Left lung (tissue), 10 donors: ENCODE data around the gene COLGALT1. TPM values are rescaled to one million over a fixed set of nuclear protein-coding genes. Genes with fewer than 3 reads are reported as not detected.
A peak's percentile ranks its signal among the peaks of the same experiment; 100 is the strongest.

Experiments
- ATAC-seq: fragments of 200-7000 bp; cut with Tn5 transposase; one replicate; pipeline ENCODE4 v1.9.1; 2020; ENCODE audit warnings: moderate library complexity
- DNase-seq, 4 donors: peaks; one replicate each; pipeline ENCODE4 v3.0.0-alpha.2; 2013 to 2020
- H3K27ac ChIP-seq, 2 donors: fragments of 200-600 bp; sonication (generic) in 1 of 2; one replicate each; pipeline versions ENCODE4 v1.5.0 to v1.8.0; 2020 to 2021
- H3K27me3 ChIP-seq, 2 donors: fragments of 200-600 bp; sonication (generic) in 1 of 2; one replicate each; pipeline versions ENCODE4 v1.5.0 to v1.8.0; 2020 to 2021
- H3K36me3 ChIP-seq, 2 donors: fragments of 200-600 bp; sonication (generic) in 1 of 2; one replicate each; pipeline versions ENCODE4 v1.5.0 to v1.8.0; 2020 to 2021
- H3K4me1 ChIP-seq, 2 donors: fragments of 200-600 bp; one replicate each; pipeline ENCODE4 v1.8.0; 2021
- H3K4me3 ChIP-seq, 2 donors: fragments of 200-600 bp; sonication (generic) in 1 of 2; one replicate each; pipeline versions ENCODE4 v1.5.0 to v1.8.0; 2020 to 2021; ENCODE audit warnings: mild to moderate bottlenecking in 1 of 2
- H3K9me3 ChIP-seq, 2 donors: fragments of 200-600 bp; sonication (generic) in 1 of 2; one replicate each; pipeline versions ENCODE4 v1.5.0 to v1.8.0; 2020 to 2021
- CTCF ChIP-seq, 2 donors: fragments of 200-600 bp; sonication (generic) in 1 of 2; IDR thresholded peaks; one replicate each; pipeline versions ENCODE4 v1.5.0 to v1.8.0; 2021; ENCODE audit warnings: antibody characterized with exemption in 2 of 2
- intact Hi-C, 2 donors: fragments of 100-400 bp; cut with DNase I; formaldehyde crosslinking; loops; one replicate each; pipeline versions ENCODE4 v1.11.2 to v1.14.2; 2022
- polyA plus RNA-seq, 6 donors: library from polyadenylated mRNA; unstranded; fragments of 120-200 nt; gene quantifications; one replicate each; pipeline ENCODE4 v1.2.1, GENCODE V29; 2013; ENCODE audit not compliant: insufficient read length in 6 of 6
- total RNA-seq, 2 donors: library from RNA; stranded (reverse); fragmentation: NEBNext Ultra II Directional; extraction: Animal tissue kit (Norgen Biotek cat#: 25700); gene quantifications; one replicate each; pipeline ENCODE4 v1.2.1, GENCODE V29; 2021
- donor health status: DM: no; HTN: yes; CAD: no.
- donor health status: DM: no; HTN: no; CAD: no.

Gene COLGALT1
- total and polyA plus RNA-seq, 8 donors, result 57.0 to 170 (median 65.1) TPM

- Histone ChIP-seq H3K36me3 (peaks cover 0 to 60% of the 10 kb centered on the region in 2 donors), H3K27me3 (no peaks in the 10 kb centered on the region), H3K27ac (no peak overlapping the region), H3K9me3 (peaks cover 0 to 16% of the 10 kb centered on the region in 2 donors), H3K4me1 (peaks cover 4 to 23% of the 10 kb centered on the region in 2 donors), H3K4me3 (no peak overlapping the region)
- intact Hi-C loops, result no loop called here
- ATAC-seq, result no peak
- no peak for TF ChIP-seq CTCF (IDR thresholded peaks at IDR 0.05)
- no peak for DNase-seq
Measured at GRCh38 chr19:17519967-17520366, 35.5 kb upstream of the COLGALT1 start.

- no peak for TF ChIP-seq CTCF (IDR thresholded peaks at IDR 0.05)
- H3K9me3 ChIP-seq, result peaks cover 0 to 16% of the 10 kb centered on the region in 2 donors
- ATAC-seq, result no peak
- H3K4me3 ChIP-seq, result no peak overlapping the region
- no peak for DNase-seq
- intact Hi-C loops, result no loop called here
- H3K4me1 ChIP-seq, result peaks cover 4 to 23% of the 10 kb centered on the region in 2 donors
- H3K27me3 ChIP-seq, result no peaks in the 10 kb centered on the region
- no peak overlapping the region for H3K27ac ChIP-seq
- peaks cover 0 to 52% of the 10 kb centered on the region in 2 donors for H3K36me3 ChIP-seq
Measured at GRCh38 chr19:17520865-17521264, 34.6 kb upstream of the COLGALT1 start.

- peaks cover 0 to 29% of the 10 kb centered on the region in 2 donors for H3K36me3 ChIP-seq
- ATAC-seq (peak; percentile 83), DNase-seq (peak in 3 of 4 donors; percentile 39 to 89 (median 86))
- peaks cover 0 to 2% of the 10 kb centered on the region in 2 donors for H3K9me3 ChIP-seq
- H3K27ac ChIP-seq, result peak overlapping the region; percentile 70 to 94
- peaks cover 4 to 23% of the 10 kb centered on the region in 2 donors for H3K4me1 ChIP-seq
- no peak for TF ChIP-seq CTCF (IDR thresholded peaks at IDR 0.05)
- intact Hi-C loops, result no loop called here
- peaks cover 0 to 17% of the 10 kb centered on the region in 2 donors for H3K27me3 ChIP-seq
- H3K4me3 ChIP-seq, result peak overlapping the region in 1 of 2 donors; percentile 11
Measured at GRCh38 chr19:17522988-17523872, 32.2 kb upstream of the COLGALT1 start.

GRCh38 chr19:17524651-17525050 is 30.8 kb upstream of the COLGALT1 start:
- Histone ChIP-seq H3K4me3 (no peak overlapping the region), H3K27ac (no peak overlapping the region), H3K27me3 (peaks cover 0 to 26% of the 10 kb centered on the region in 2 donors), H3K36me3 (peaks cover 0 to 17% of the 10 kb centered on the region in 2 donors), H3K9me3 (peaks cover 0 to 2% of the 10 kb centered on the region in 2 donors), H3K4me1 (peaks cover 4 to 23% of the 10 kb centered on the region in 2 donors)
- intact Hi-C loops, result no loop called here
- no peak for DNase-seq
- no peak for ATAC-seq
- TF ChIP-seq CTCF (IDR thresholded peaks at IDR 0.05), result no peak

- no peak overlapping the region for H3K4me3 ChIP-seq
- DNase-seq (no peak), ATAC-seq (no peak)
- no peak overlapping the region for H3K27ac ChIP-seq
- H3K36me3 ChIP-seq, result peaks cover 0 to 14% of the 10 kb centered on the region in 2 donors
- peaks cover 0 to 30% of the 10 kb centered on the region in 2 donors for H3K27me3 ChIP-seq
- H3K4me1 ChIP-seq, result peaks cover 4 to 23% of the 10 kb centered on the region in 2 donors
- TF ChIP-seq CTCF (IDR thresholded peaks at IDR 0.05), result no peak
- peaks cover 0 to 2% of the 10 kb centered on the region in 2 donors for H3K9me3 ChIP-seq
- intact Hi-C loops, result no loop called here
Measured at GRCh38 chr19:17525141-17525540, 30.3 kb upstream of the COLGALT1 start.
